Smooth muscle cell (in vitro differentiated cells): ENCODE data around the gene STRA8. TPM values are rescaled to one million over a fixed set of nuclear protein-coding genes. Genes with fewer than 3 reads are reported as not detected.

Experiments
- DNase-seq: peaks from one replicate; lab custom pipeline; 2025; ENCODE audit not compliant: unreplicated experiment; lab: John Stamatoyannopoulos, UW
- H2AFZ ChIP-seq: fragments of 200-600 bp; sonication (generic); 2 replicates; pipeline ENCODE4 v1.6.0; 2016; ENCODE audit warnings: antibody characterized with exemption, low read depth, mild to moderate bottlenecking
- H3F3A ChIP-seq: fragments of 200-600 bp; sonication (generic); 2 replicates; pipeline ENCODE4 v1.6.0; 2017; ENCODE audit warnings: antibody characterized with exemption, low read depth
- H3K27ac ChIP-seq: fragments of 200-600 bp; sonication (generic); 2 replicates; pipeline ENCODE4 v1.5.1; 2016; ENCODE audit warnings: low read depth, mild to moderate bottlenecking
- H3K27me3 ChIP-seq: fragments of 200-600 bp; sonication (generic); 2 replicates; pipeline ENCODE4 v1.6.1; 2016; ENCODE audit warnings: low read depth, mild to moderate bottlenecking
- H3K36me3 ChIP-seq: fragments of 200-600 bp; sonication (generic); 2 replicates; pipeline ENCODE4 v1.5.1; 2016; ENCODE audit warnings: low read depth
- H3K4me1 ChIP-seq: fragments of 200-600 bp; sonication (generic); 2 replicates; pipeline ENCODE4 v1.5.1; 2016; ENCODE audit warnings: low read depth
- H3K4me2 ChIP-seq: fragments of 200-600 bp; sonication (generic); 2 replicates; pipeline ENCODE4 v1.6.0; 2016; ENCODE audit warnings: mild to moderate bottlenecking
- H3K4me3 ChIP-seq: fragments of 200-600 bp; sonication (generic); 2 replicates; pipeline ENCODE4 v1.5.1; 2016; ENCODE audit warnings: mild to moderate bottlenecking
- H3K79me2 ChIP-seq: fragments of 200-600 bp; sonication (generic); 2 replicates; pipeline ENCODE4 v1.6.0; 2016; ENCODE audit warnings: low read depth, mild to moderate bottlenecking
- H3K9ac ChIP-seq: fragments of 200-600 bp; sonication (generic); 2 replicates; pipeline ENCODE4 v1.6.0; 2016; ENCODE audit warnings: low read depth
- H3K9me3 ChIP-seq: fragments of 200-600 bp; sonication (generic); replicated peaks from 2 replicates; pipeline ENCODE4 v1.5.1; 2016; ENCODE audit warnings: low read depth
- H4K20me1 ChIP-seq: fragments of 200-600 bp; sonication (generic); 2 replicates; pipeline ENCODE4 v1.6.0; 2016; ENCODE audit warnings: low read depth
- CTCF ChIP-seq: fragments of 200-600 bp; sonication (generic); IDR thresholded peaks from 2 replicates; pipeline ENCODE4 v1.5.1; 2017; ENCODE audit warnings: borderline replicate concordance, mild to moderate bottlenecking, antibody characterized with exemption; ENCODE audit not compliant: insufficient read depth, poor library complexity, severe bottlenecking
- WGBS: methylation state at CpG from one replicate; pipeline ENCODE4 v1.1.7; 2016; ENCODE audit warnings: low lambda C conversion rate; 5-methylcytosine and 5-hydroxymethylcytosine counted together
- polyA plus RNA-seq: library from polyadenylated mRNA; unstranded; fragments of >200 nt; fragmentation: Nextera tagmentation; extraction: Ambion mirVana; gene quantifications from 2 replicates; pipeline ENCODE4 v1.2.1, GENCODE V29; 2016
- total RNA-seq: library from RNA; depleted of rRNA; stranded (reverse); fragments of >200 nt; gene quantifications from 2 replicates; pipeline ENCODE4 v1.2.3, GENCODE V29; 2014

STRA8 gene
- total and polyA plus RNA-seq, 2 experiments from 2014 or later = not detected

GRCh38 chr7:135290594-135290993 lies 57.0 kb downstream of the STRA8 start:
- Histone ChIP-seq H3K4me3 (no peak overlapping the region), H3K27ac (no peak overlapping the region), H2AFZ (no peak overlapping the region), H3K4me2 (no peak overlapping the region), H3K36me3 (no peaks in the 10 kb centered on the region), H3K79me2 (no peaks in the 10 kb centered on the region), H3K9me3 (no peaks in the 10 kb centered on the region), H4K20me1 (no peaks in the 10 kb centered on the region), H3K4me1 (no peaks in the 10 kb centered on the region), H3K27me3 (no peaks in the 10 kb centered on the region), H3K9ac (no peak overlapping the region), H3F3A (no peaks in the 10 kb centered on the region)
- no peak for TF ChIP-seq CTCF
- WGBS = 91% methylated on average over 7 of the region's 7 CpGs
- no peak for DNase-seq

GRCh38 chr7:135291809-135292253 lies 58.2 kb downstream of the STRA8 start:
- no peak for DNase-seq
- H3K27me3 ChIP-seq = no peaks in the 10 kb centered on the region
- no peak for TF ChIP-seq CTCF
- peak overlapping the region; percentile 78 for H3K27ac ChIP-seq
- no peak overlapping the region for H3K4me3 ChIP-seq
- H4K20me1 ChIP-seq = no peaks in the 10 kb centered on the region
- WGBS = 66% methylated on average over 8 of the region's 8 CpGs
- no peaks in the 10 kb centered on the region for H3F3A ChIP-seq
- H3K79me2 ChIP-seq = no peaks in the 10 kb centered on the region
- H3K9me3 ChIP-seq = no peaks in the 10 kb centered on the region
- peak overlapping the region; percentile 17 for H3K9ac ChIP-seq
- H3K36me3 ChIP-seq = no peaks in the 10 kb centered on the region
- no peak overlapping the region for H2AFZ ChIP-seq
- H3K4me1 ChIP-seq = no peaks in the 10 kb centered on the region
- no peak overlapping the region for H3K4me2 ChIP-seq

- H3K79me2 ChIP-seq = no peaks in the 10 kb centered on the region
- H3K27ac ChIP-seq = no peak overlapping the region
- H3K4me1 ChIP-seq = peaks cover 4% of the 10 kb centered on the region
- no peak overlapping the region for H3K4me2 ChIP-seq
- H4K20me1 ChIP-seq = no peaks in the 10 kb centered on the region
- 83% methylated on average over 6 of the region's 6 CpGs for WGBS
- no peak for DNase-seq
- H3K9ac ChIP-seq = no peak overlapping the region
- H2AFZ ChIP-seq = no peak overlapping the region
- no peak overlapping the region for H3K4me3 ChIP-seq
- no peaks in the 10 kb centered on the region for H3K36me3 ChIP-seq
- H3K27me3 ChIP-seq = no peaks in the 10 kb centered on the region
- TF ChIP-seq CTCF = no peak
- H3F3A ChIP-seq = no peaks in the 10 kb centered on the region
- H3K9me3 ChIP-seq = no peaks in the 10 kb centered on the region
Observed at GRCh38 chr7:135299235-135299634, 65.6 kb downstream of the STRA8 start.

GRCh38 chr7:135300913-135301765 lies 67.5 kb downstream of the STRA8 start:
- Histone ChIP-seq H3K27me3 (no peaks in the 10 kb centered on the region), H3K9ac (no peak overlapping the region), H3K27ac (no peak overlapping the region), H3K9me3 (no peaks in the 10 kb centered on the region), H2AFZ (no peak overlapping the region), H3F3A (no peaks in the 10 kb centered on the region), H3K4me1 (peaks cover 4% of the 10 kb centered on the region), H3K4me3 (no peak overlapping the region), H3K36me3 (no peaks in the 10 kb centered on the region), H3K79me2 (no peaks in the 10 kb centered on the region), H3K4me2 (no peak overlapping the region), H4K20me1 (no peaks in the 10 kb centered on the region)
- WGBS = 69% methylated on average over 3 of the region's 3 CpGs
- TF ChIP-seq CTCF = no peak
- no peak for DNase-seq
